GM21825 (cell line): ENCODE data around the gene MOV10.

Experiments used
- ATAC-seq: cut with Tn5 transposase; IDR thresholded peaks from one replicate; pipeline ENCODE4 v1.9.1; 2021; ENCODE audit warnings: mild to moderate bottlenecking, moderate library complexity; ENCODE audit not compliant: unreplicated experiment

MOV10 gene

DNA sequence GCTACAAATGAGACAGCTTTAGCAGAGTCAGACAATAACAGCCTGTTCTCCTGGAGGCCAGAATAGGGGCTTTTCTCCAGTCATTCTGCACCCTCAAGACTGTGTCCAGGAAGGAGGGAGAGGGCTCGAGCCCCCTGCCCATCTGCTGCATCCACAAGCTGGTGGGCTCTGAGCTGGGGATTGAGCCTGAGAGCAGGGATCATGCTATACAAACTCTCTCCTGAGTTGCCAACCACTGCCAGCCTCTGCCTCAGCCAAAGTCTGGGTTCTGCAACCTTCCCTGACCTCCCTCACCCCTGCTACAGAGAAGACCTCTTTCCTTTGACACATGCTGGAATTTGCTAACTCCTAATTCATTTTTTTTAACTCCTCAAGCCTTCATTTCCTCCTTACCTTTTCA lies 55.5 kb downstream of the MOV10 start:
- ATAC-seq, result no peak

DNA sequence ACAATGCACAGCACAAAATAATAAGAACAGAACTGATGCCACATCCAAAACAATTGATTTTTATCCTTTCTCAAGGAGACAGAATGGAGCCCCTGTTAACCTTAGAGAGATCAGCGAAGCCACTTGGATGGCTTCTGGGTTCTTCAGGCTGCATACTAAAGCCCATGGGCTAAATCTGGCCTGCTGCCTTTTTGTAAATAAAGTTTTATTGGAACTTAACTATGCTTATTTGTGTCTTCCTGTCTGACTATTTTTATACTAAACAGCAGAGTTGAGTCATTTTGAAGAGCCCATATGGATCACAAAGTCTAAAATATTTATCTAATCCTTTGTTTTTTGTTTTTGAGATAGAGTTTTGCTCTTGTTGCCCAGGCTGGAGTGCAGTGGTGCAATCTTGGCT lies 57.0 kb downstream of the MOV10 start:
- ATAC-seq, result no peak

- ATAC-seq, result no peak
Measured at GRCh38 chr1:112735752-112736151, 61.3 kb downstream of the MOV10 start.

DNA sequence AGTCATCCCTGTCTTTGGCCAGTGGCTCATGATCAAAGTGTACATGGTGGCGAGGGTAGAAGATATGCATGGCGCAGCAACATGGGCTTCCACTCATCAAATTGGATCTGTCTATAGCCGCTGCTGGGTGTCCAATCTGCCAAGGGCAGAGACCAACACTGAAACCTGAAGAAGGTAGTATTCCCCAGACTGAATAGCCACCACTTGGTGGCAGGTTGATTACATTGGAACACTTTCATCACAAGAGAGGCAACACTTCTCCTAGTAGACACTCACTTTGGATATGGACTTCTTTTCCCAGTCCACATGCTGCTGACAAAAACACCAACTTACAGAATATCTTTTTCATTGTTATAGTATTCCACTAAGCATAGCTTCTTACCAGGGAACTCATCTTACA lies 63.1 kb downstream of the MOV10 start:
- ATAC-seq, result no peak

- ATAC-seq, result no peak
Measured at GRCh38 chr1:112743174-112744008, 68.9 kb downstream of the MOV10 start.

GRCh38 chr1:112744009-112744578 lies 69.6 kb downstream of the MOV10 start:
- no peak for ATAC-seq

DNA sequence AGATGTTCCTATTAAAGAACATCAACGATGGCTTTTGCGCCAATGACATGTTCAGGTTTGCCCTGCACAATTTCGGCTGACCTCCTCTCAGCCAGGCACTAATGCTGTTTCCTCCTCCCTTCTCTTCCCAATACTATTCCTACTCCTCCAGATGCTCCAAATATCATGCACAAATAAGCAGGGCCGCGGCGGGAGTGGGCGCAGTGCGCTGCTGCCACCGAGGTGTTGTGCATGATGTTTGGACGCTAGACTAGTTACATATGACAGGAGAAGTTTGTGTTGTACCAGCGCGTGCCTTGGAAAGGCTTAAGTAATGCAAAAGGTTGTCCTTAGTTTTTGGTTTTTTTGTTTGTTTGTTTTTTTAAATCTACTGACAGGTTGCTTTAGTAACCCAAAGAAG lies 73.9 kb downstream of the MOV10 start:
- ATAC-seq, result no peak
